HG02798 (cell line): Measurements from ENCODE around the gene CRYL1.

Experiments
- ATAC-seq: cut with Tn5 transposase; IDR thresholded peaks from one replicate; pipeline ENCODE4 v1.9.1; 2021; ENCODE audit warnings: mild to moderate bottlenecking; ENCODE audit not compliant: unreplicated experiment, poor library complexity

CRYL1 gene

GRCh38 chr13:20525601-20526544, at the start of gene CRYL1:
CRYL1 (minus strand) TSS chr13:20525857; CDS start chr13:20525794, 63 bp downstream.
- peak; percentile 92 for ATAC-seq

- ATAC-seq = no peak
Measured at GRCh38 chr13:20573636-20574035, 48.0 kb upstream of the CRYL1 start.

- no peak for ATAC-seq
Measured at GRCh38 chr13:20573186-20573585, 47.5 kb upstream of the CRYL1 start.

- ATAC-seq = no peak
Measured at GRCh38 chr13:20571676-20572075, 46.0 kb upstream of the CRYL1 start.

- ATAC-seq = no peak
Measured at GRCh38 chr13:20570517-20570916, 44.9 kb upstream of the CRYL1 start.

- ATAC-seq = no peak
Measured at GRCh38 chr13:20567881-20568528, 42.3 kb upstream of the CRYL1 start.

- ATAC-seq = peak; percentile 91
Measured at GRCh38 chr13:20566898-20567874, 41.5 kb upstream of the CRYL1 start, which contains the start of gene IFT88. IFT88 (plus strand) TSS chr13:20567157; CDS start chr13:20574386, 7,229 bp downstream.

GRCh38 chr13:20566468-20566897, 40.8 kb upstream of the CRYL1 start:
- peak; percentile 37 for ATAC-seq

- no peak for ATAC-seq
Measured at GRCh38 chr13:20565115-20565736, 39.6 kb upstream of the CRYL1 start.

GRCh38 chr13:20561741-20562140, 36.1 kb upstream of the CRYL1 start:
- no peak for ATAC-seq

GRCh38 chr13:20559659-20560356, 34.2 kb upstream of the CRYL1 start:
- no peak for ATAC-seq

- ATAC-seq = no peak
Measured at GRCh38 chr13:20558982-20559381, 33.3 kb upstream of the CRYL1 start.

GRCh38 chr13:20553311-20553710, 27.7 kb upstream of the CRYL1 start:
- ATAC-seq = no peak

GRCh38 chr13:20550799-20551198, 25.1 kb upstream of the CRYL1 start:
- ATAC-seq = no peak

GRCh38 chr13:20547479-20547908, 21.8 kb upstream of the CRYL1 start:
- no peak for ATAC-seq

- ATAC-seq = no peak
Measured at GRCh38 chr13:20546556-20546955, 20.9 kb upstream of the CRYL1 start.

- ATAC-seq = no peak
Measured at GRCh38 chr13:20544201-20544923, 18.7 kb upstream of the CRYL1 start.

- ATAC-seq = no peak
Measured at GRCh38 chr13:20536992-20537391, 11.3 kb upstream of the CRYL1 start.
